Nephron progenitor cell (in vitro differentiated cells): ENCODE results near the gene ZP3.
"Not testable (repeated sequence)": the region's sequence is repeated elsewhere in the genome, so short reads cannot be mapped to it uniquely, and the experiment has no call there.

Source experiments
- DNase-seq: peaks from one replicate; pipeline ENCODE4 v3.0.0; 2021
- H3K27ac Mint-ChIP-seq: 2 replicates; pipeline ENCODE4 v1.8.0; 2021; ENCODE audit warnings: mild to moderate bottlenecking, moderate library complexity, mixed read lengths
- H3K27me3 Mint-ChIP-seq: 2 replicates; pipeline ENCODE4 v1.8.0; 2021; ENCODE audit warnings: mild to moderate bottlenecking, low read depth, mixed read lengths; ENCODE audit not compliant: poor library complexity
- H3K36me3 Mint-ChIP-seq: 2 replicates; pipeline ENCODE4 v1.8.0; 2021; ENCODE audit warnings: low read depth, mixed read lengths
- H3K4me1 Mint-ChIP-seq: 2 replicates; pipeline ENCODE4 v1.8.0; 2021; ENCODE audit warnings: mixed read lengths
- H3K4me3 Mint-ChIP-seq: 2 replicates; pipeline ENCODE4 v1.8.0; 2021; ENCODE audit warnings: mild to moderate bottlenecking, moderate library complexity, mixed read lengths
- H3K9me3 Mint-ChIP-seq: 2 replicates; pipeline ENCODE4 v1.8.0; 2021; ENCODE audit warnings: mild to moderate bottlenecking, moderate library complexity, mixed read lengths
- CTCF ChIP-seq: fragments of 200-600 bp; sonication (generic); IDR thresholded peaks from 2 replicates; pipeline ENCODE4 v1.5.0; 2021; ENCODE audit warnings: antibody characterized with exemption

Gene ZP3

GRCh38 chr7:76393116-76394031, 31.4 kb upstream of the ZP3 start:
- Mint-ChIP-seq H3K4me3 (peak overlapping the region; percentile 82), H3K27me3 (peaks cover 10% of the 10 kb centered on the region), H3K4me1 (peaks cover 47% of the 10 kb centered on the region), H3K36me3 (peaks cover 4% of the 10 kb centered on the region), H3K9me3 (no peaks in the 10 kb centered on the region), H3K27ac (no peak overlapping the region)
- no peak for TF ChIP-seq CTCF
- peak; percentile 95 for DNase-seq

- H3K4me1 Mint-ChIP-seq, result peaks cover 35% of the 10 kb centered on the region
- peak overlapping the region; percentile 21 for H3K27ac Mint-ChIP-seq
- DNase-seq, result no peak
- no peak for TF ChIP-seq CTCF
- H3K27me3 Mint-ChIP-seq, result peaks cover 10% of the 10 kb centered on the region
- no peaks in the 10 kb centered on the region for H3K36me3 Mint-ChIP-seq
- H3K4me3 Mint-ChIP-seq, result peak overlapping the region; percentile 22
- H3K9me3 Mint-ChIP-seq, result no peaks in the 10 kb centered on the region
Observed at GRCh38 chr7:76394957-76395356, 29.8 kb upstream of the ZP3 start.

GRCh38 chr7:76395605-76395964, 29.2 kb upstream of the ZP3 start:
- DNase-seq, H3K9me3 Mint-ChIP-seq, H3K36me3 Mint-ChIP-seq: not testable (repeated sequence)
- H3K4me1 Mint-ChIP-seq, result peaks cover 35% of the 10 kb centered on the region
- peak overlapping the region; percentile 22 for H3K4me3 Mint-ChIP-seq
- H3K27ac Mint-ChIP-seq, result peak overlapping the region; percentile 21
- H3K27me3 Mint-ChIP-seq, result peaks cover 10% of the 10 kb centered on the region

- no peaks in the 10 kb centered on the region for H3K36me3 Mint-ChIP-seq
- H3K27ac Mint-ChIP-seq, result no peak overlapping the region
- H3K9me3 Mint-ChIP-seq, result no peaks in the 10 kb centered on the region
- DNase-seq, result no peak
- peaks cover 13% of the 10 kb centered on the region for H3K27me3 Mint-ChIP-seq
- peaks cover 35% of the 10 kb centered on the region for H3K4me1 Mint-ChIP-seq
- TF ChIP-seq CTCF, result no peak
- H3K4me3 Mint-ChIP-seq, result no peak overlapping the region
Observed at GRCh38 chr7:76395965-76396726, 28.6 kb upstream of the ZP3 start.

GRCh38 chr7:76396864-76397263, 27.9 kb upstream of the ZP3 start:
- no peak for DNase-seq
- H3K27ac Mint-ChIP-seq, result no peak overlapping the region
- TF ChIP-seq CTCF, result no peak
- no peak overlapping the region for H3K4me3 Mint-ChIP-seq
- peaks cover 35% of the 10 kb centered on the region for H3K4me1 Mint-ChIP-seq
- H3K36me3 Mint-ChIP-seq, result no peaks in the 10 kb centered on the region
- H3K27me3 Mint-ChIP-seq, result peaks cover 13% of the 10 kb centered on the region
- H3K9me3 Mint-ChIP-seq, result no peaks in the 10 kb centered on the region

GRCh38 chr7:76397409-76398183, 27.2 kb upstream of the ZP3 start:
- Mint-ChIP-seq H3K36me3 (no peaks in the 10 kb centered on the region), H3K4me3 (no peak overlapping the region), H3K27me3 (peaks cover 9% of the 10 kb centered on the region), H3K27ac (no peak overlapping the region), H3K9me3 (no peaks in the 10 kb centered on the region), H3K4me1 (peaks cover 35% of the 10 kb centered on the region)
- peak; percentile 52 for DNase-seq
- no peak for TF ChIP-seq CTCF
